Stimulated activated CD4-positive, alpha-beta T cell treated with anti-CD3 and anti-CD28 coated beads, TNF-alpha, amount 100 ng/mL, for 24 hours (primary cell): Measurements from ENCODE around the gene DUSP9.
"Not testable (repeated sequence)": the region's sequence is repeated elsewhere in the genome, so short reads cannot be mapped to it uniquely, and the experiment has no call there.

Experiments used
- DNase-seq, 3 experiments: peaks; one replicate each; pipeline ENCODE4 v3.0.0-alpha.2; 2020; ENCODE audit warnings: low read depth in 3 of 3

The DUSP9 gene

DNA sequence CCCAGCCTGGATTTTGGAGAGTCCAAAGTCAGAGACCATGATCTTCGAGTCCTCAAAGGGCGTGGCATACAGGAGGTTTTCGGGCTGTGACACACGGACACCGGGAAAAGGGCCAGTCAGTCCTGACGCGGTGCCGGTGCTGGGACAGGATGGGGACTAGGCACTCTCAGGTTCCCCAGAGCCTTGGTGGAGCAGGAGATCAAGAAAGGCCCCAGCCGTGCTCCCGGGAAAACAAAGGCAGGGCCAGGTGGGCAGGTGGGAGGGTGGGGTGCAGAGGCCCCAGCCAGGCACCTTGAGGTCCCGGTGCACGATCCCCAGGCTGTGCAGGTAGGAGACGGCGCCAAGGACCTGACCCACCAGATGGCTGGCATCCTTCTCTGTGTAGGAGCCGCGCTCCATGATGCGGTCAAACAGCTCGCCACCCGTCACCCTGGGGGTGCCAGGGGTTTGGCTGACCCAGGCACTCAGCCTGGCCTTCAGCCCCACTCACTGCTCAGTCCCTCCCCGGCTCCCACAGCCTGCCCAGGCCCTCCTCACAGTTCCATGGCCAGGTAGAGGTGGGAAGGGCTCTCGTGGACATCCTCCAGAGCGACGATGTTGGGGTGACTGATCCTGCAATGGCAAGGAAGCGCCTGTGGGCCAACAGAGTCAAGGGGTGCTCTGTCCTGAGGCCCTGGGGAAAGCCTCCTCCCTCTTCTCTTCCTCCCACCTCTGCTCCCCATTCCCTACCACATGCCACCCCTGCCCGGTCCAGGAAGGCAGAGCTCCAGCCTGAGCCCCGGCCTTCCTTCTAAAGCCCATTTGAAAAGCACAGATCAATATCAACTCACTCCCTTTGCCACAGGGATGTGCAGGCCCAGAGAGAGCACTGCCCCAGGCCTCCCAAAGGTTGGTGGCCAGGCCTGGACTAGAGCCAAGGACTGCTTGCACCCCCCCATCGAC, 24.9 kb downstream of the DUSP9 start:
- DNase-seq, result no peak

DNA sequence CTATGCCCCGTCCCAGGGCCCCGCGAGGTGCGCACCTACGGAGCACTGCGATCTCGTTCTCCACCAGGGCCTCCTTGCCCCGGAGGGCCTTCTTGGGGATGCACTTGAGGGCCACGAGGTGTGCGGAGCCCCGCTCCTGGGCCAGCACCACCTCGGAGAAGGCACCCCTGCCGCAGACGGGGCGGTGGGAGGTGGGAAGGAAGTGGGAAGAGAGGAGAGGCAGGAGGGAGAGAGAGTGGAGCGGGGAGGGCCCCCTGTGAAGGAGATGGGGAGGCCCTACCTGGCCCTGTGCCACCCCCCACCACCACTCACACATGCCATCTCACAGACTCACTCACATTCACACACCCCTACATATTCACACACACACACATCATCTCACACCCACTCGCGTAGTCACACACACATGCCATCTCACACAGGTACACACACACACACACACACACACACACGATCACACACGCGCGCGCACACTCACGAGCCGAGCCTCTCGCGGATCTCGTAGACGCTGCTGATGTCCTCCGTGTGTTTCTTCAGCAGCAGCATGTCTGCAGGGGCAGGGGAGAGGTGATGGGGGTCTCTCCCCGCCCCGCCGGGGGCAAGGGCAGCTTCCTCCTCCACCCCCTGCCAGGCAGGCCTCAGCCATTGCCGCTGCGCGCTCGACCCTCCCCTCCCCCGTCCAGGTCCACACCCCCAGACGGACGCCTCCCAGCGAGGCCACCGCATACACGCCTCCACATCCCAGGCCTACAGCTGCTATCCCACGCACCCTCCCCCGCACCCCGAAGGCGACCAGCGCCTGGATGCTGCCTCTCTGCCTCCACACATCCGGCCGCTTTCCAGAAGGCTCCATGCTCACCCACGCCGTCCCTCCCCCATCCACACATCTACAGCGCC, 25.8 kb downstream of the DUSP9 start:
- no peak for DNase-seq

DNA sequence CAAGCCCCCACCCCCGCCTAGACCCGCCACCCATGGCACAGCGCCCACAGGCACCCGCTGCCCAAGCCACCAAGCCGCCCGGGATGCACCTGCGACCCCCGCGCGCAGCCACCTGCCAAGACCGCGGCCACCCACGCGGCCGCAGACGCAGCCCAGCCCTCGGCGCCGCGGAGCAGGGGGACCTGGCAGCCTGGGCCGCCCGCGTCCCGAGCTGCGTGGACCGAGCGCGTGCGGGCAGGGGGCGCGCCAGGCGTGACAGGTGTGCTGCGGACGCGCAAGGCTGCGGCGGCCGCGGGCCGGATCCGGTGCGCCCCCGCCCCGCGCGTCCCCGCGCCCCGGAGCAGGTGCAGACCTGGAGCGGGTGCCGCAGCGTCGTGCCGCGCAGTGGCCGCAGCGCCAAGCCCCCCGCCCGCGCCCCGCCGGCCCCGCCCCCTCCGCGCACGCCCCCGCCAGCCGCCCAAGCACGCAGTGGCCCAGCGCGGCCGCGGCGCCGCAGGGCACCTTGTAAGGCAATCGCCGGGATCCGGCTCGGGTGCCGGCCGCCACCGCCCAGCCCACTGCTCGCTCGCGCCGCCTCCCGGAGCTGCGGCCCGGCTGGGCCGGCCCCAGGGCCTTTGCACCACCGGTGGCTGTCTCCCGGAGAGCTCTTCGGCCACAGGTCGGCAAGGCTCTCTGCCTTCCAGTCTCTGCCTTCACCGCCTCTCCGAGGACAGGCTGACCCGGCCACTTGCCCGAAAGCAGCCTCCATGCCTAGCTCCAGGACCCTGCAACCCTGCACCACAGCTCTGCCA, 26.6 kb downstream of the DUSP9 start, which contains the start of gene PNCK:
Gene PNCK (minus strand): TSS at position 386 of the 791 bp plus-strand sequence. CDS start 737 bp downstream, outside the sequence.
- no peak for DNase-seq

DNA sequence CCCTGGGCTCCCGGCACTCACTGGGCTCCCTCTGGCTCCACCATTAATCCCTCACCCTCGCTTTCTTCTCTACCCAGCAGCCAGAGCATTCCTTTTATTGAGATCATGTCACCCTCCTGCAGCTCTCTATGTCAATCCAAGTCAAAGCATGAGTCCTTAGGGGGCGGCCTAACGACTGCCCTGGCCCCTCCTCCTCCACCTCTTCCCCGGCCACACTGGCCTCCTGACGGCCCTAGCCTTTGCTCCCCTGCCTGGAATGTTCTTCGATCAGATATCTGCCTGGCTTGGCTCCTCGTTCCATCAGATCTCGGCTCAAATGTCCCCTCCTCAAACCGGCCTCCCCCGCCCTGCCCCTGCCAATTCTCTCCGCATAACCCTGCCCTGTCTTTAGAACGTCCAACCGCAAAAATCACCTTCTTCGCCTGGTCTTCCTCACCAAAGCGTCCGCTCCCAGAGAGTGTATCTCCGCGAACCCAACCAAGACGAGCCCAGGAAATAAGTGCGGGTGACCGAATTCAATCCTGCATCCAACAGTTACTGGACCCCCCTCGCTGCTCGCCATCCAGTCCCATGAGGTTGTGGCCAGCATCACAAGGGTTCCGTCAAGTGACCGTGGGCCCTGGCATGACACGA, 27.3 kb downstream of the DUSP9 start:
- DNase-seq, result no peak

DNA sequence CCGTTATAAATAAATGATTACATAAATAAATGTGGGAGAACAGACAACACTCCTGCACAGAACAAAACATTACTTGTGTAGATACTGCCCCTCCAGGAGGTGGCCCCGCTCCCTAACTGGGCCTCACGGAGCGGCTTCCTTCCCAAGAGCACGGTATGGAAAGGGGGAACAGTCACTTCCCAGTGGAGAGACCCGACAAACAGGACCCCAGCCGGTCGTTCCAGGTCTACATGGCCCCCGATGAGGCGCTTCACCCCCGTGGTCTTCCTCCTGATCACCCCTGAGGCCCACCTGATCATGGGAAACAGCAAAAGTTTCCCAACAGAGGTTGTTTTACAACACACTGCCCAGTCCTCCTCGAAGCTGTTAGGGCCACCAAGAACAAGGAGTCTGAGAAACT, 34.2 kb downstream of the DUSP9 start:
- no peak for DNase-seq

DNA sequence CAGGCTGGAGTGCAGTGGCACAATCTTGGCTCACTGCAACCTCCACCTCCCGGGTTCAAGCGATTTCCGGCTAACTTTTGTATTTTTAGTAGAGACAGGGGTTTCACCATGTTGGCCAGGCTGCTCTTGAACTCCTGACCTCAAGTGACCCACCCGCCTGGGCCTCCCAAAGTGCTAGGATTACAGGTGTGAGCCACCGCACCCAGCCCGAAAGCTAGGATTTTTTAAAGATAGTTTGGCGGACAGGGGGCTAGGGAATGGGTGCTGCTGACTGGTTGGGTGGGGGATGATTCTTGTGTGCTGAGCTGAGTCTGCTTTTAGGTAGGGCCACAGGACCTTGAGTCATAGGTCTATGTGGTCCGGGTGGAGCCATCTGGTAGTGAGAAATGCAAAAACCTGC, 36.5 kb downstream of the DUSP9 start:
- DNase-seq, result not testable (repeated sequence)

DNA sequence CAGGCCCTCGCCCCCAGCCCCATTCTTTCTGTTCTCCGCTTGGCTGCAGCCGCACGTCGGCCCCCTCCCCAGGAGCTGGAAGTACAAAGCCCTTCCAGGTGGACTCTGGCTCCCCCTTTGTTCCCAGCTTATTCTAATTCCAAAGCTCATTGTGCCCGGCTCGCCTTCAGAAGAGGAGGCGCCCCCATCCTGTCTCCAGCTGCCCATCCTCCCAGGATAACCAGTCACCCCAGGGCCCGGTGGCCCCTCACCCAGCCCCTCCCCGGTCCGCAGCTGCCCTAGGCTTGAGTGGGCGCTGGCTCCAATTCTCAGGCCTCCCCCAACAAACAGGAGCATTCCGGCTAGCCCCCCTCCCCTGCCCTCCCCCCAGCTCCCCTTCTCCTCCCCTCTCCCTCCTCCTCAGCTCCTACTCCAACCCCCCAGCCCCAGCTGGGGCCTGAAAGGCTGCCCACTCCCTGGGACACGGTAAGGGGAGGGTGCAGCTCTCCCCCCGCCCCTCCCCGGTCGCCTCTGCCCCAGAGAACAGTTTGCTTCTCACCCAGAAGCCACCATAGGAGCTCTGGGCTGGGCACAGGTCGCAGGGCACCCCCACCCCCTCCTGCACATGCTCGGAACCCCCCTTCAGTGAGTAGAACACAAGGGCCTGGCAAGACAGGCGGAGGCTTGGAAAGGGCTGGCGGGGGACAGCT, 37.6 kb downstream of the DUSP9 start:
- DNase-seq, result no peak

DNA sequence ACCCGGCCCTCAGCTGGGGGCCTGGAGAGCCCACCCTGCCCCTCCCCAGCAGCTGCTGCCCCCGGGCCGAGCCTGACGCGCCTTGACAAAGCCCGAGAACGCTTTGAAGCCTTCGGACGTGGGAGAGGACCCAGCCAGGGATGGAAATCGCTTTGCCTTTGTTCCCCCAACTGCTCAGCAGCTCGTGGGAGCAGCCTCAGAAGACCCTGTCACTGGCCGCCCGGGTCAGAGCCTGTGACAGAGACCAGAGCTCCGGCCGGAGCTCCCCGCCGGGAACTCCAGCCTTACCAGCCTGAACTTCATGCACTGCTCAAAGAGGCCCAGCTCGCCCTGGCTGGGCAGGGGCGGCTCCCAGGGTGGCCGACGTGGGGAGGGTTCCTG, 38.1 kb downstream of the DUSP9 start:
- no peak for DNase-seq

DNA sequence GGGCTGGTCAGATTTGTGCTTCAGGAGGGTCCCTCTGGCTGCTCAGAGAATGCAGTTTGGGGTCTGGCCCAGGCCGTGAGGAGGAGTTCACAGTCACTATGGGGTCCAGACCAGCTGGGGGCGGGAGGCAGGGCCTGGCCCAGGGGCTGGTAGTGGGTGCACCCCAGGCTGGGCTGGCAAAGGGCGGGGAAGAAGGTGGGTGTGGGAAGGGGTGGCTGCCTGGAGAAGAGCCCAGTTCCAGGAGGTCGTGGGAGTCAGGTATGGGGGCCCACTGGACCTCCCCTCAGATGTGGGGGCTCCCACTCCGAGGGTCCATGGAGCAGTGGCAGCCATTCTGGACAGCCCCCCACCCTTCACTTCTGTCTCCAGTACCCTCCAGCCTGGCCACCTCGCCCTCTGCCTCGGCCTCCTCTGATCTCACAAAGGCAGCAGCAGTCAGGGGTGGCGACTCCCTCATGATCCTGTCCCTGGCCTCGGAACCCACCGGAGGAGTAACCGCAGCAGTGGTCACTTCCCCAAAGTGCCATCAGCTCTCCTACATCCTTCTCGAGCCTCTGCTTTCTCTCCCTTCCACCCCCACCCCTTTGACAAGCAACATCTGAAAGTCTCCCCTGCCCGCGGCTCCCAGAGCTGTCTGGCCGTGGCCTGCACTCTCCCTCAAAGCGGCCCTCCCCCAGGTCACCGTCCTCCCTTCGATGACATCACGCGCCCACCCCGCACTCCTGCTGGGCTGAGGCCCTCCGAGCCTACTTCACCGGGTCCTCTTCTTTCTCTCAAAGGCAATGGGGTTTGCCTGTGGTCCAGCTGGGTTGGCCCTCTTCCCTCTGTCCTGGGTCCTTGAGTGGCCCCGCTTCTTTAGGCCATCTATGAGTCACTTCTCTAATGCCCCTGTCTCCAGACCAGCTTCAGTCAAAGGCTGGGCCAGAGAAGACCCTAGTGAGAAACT, 39.0 kb downstream of the DUSP9 start:
- no peak for DNase-seq

DNA sequence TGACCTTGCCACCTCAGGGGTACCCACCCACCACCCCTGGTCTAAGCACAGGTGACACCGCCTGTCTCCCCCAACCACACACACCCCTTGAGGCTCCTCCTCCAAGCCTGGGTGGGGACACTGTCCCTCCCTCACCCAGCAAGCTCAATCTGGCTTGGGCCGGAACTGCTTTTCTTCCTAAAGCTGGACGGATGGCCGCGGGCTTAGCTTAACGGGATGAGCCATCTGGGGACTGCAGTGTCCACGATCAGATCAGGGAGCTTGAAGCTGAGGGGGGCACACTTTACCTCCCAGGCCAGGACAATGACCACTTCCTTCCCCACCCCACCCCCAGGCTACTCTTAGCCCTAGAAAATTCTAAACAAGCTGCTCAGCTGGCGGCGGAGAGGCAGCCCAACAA, 39.7 kb downstream of the DUSP9 start:
- DNase-seq, result no peak

DNA sequence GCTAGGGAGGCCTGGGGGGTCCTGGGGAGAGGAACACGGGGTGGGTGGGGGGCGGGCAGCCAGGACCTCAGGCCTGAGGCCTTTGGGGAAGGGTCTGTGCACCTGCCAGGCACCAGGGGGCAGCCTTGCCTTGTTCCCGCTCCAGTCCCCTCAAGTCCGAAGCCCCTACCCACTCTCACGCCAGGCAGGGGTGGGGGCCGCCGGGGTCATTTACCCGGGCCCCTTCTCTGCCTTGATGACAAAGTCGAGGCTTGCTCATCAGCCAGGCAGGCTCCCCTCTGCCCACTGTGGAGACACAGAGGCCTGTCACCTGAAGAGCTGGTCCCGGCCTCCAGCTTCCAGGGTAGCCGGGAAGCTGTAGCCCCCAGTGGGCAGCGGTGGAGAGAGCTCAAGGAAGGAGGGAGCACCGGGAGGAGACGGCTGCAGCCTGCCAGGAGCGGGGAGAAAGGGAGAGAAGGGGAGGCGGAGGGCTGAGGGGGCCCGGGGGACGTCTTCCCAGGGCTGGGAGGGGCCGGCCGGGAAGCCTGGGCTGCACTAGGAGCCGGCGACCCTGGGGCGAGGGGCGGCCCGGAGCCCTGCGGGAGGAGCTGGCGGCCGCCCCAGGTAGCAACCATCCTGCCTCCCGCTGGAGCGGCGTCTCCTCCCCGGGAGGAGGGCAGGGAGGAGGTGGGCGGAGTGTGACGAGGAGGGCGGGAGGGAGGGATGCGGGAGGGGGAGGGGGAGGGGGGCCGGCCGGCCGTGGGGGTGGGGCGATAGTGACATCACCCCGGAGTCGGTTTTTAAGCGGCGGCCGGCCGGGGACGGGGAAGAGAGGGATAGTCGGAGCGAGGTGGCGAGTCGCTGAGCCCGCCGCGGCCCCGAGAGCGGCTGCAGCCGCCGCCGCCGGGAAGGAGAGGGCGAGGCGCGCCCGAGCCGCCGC, 40.4 kb downstream of the DUSP9 start, which contains the start of gene SLC6A8:
Gene SLC6A8 (plus strand): TSS at position 806 of the 919 bp plus-strand sequence. CDS start 649 bp downstream, outside the sequence.
- DNase-seq, result peak in 1 of 3 experiments; percentile 32

DNA sequence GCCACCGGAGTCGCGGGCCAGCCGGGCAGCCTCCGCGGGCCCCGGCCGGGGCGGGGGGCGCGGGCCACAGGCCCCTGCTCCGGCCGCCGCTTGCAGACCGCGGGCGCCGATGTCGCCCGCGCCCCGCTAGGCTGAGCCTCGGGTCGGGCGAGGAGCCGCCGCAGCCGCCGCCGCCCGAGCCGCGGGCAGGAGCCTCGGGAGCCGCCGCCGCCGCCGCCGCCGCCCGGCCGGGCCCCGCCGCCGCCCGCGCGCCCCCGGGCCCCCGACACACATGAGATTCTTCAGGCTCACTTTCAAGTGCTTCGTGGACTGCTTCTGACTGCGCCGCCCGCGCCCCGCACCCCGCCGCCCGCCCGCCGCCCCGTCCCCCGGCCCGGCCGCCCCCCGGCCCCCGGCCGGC, 41.1 kb downstream of the DUSP9 start:
- DNase-seq, result no peak

DNA sequence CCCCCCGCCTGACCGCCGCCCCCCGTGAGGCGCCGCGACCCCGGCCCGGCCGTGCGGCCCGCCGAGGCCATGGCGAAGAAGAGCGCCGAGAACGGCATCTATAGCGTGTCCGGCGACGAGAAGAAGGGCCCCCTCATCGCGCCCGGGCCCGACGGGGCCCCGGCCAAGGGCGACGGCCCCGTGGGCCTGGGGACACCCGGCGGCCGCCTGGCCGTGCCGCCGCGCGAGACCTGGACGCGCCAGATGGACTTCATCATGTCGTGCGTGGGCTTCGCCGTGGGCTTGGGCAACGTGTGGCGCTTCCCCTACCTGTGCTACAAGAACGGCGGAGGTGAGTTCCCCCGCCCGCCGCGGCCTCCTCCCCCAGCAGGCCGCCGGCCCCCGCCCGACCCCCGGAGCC, 41.5 kb downstream of the DUSP9 start:
- no peak for DNase-seq

DNA sequence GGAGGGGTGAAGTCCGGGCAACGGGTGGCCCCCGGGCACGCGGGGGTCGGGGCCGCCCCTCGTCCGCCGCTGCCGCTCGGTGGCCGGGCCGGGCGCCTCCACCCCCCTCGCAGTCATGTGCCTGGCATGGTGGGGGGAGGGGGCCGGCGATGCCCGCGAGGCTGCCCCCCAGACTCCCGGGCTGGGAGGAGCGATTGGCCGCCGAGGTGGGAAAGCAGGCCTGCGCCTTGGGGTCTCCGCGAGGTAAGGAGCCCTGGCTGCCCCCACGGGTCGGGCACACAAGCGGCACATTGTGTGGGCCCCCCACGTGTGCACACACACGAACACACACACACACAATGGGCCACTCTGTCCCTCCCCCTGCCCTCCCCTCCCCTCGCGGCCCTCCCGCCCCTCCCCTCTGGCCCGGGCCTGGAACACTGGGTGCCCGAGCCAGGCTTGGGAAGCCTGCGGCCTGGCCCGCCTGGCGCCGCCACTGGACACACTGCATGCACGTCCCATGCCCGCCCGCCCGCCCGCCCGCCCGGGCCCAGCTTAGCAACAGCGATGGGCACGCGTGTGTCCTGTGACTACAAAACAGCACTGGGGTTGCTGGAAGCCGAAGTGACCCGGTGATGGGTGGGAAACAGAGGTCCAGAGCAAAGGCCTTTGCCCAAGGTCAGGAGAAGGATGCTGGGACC, 42.0 kb downstream of the DUSP9 start:
- DNase-seq, result no peak

DNA sequence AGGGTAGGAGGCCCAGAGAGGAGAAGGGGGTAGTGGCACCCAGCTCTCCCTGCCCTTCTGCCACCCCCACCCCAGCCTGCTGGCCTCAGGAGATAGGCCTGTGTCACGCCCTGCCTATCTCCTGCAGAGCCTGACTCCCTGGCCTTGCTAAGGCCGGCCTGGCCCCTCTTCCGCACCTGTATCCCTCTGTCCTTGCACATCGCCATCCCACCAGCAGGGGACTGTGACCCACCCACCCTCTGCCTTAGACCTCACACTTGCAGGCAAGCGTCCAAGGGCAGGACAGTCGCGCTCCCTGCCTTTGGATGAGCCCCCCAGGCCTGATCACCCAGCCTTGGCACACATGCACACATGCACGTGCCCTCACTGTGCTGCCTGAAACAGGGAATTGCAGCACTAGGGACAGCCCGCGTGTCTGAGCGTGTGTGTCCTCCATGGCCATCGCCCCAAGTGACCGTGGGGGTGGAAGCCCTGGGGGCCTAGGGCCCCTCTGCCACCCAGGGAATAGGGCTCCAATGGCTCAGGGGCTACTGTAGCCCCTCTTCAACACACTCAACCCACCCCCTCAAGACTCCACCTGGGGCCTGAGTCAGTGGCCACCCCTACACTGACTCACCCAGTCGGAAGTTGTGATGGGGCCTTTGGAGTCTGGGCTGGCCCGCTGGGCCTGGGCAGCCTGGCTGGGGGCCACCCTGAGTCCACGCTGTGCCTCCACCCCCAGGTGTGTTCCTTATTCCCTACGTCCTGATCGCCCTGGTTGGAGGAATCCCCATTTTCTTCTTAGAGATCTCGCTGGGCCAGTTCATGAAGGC, 42.9 kb downstream of the DUSP9 start:
- DNase-seq, result no peak

DNA sequence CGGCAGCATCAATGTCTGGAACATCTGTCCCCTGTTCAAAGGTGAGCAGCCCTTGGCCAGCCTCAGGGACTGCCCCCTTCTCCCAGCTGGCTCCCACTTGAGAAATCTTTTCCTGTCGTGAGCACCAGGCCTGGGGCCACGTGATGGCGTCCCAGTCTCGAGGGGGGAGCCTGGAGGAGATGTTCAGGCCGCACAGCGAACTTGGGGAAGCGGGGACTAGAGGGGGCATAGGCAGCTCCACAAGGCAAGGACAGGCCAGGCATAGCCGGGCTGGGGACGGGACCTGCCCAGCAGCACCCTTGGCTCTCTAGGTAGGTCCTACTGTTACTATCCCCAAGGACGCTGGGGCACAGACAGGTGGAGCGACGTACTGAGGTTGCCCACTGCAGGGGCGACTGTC, 43.5 kb downstream of the DUSP9 start:
- no peak for DNase-seq
